HG03571 (cell line): Measurements from ENCODE around the gene FUT1.
"Not testable (repeated sequence)": the region's sequence is repeated elsewhere in the genome, so short reads cannot be mapped to it uniquely, and the experiment has no call there.

Experiments
- ATAC-seq: cut with Tn5 transposase; IDR thresholded peaks from one replicate; pipeline ENCODE4 v1.9.1; 2021; ENCODE audit not compliant: unreplicated experiment

Gene FUT1

DNA sequence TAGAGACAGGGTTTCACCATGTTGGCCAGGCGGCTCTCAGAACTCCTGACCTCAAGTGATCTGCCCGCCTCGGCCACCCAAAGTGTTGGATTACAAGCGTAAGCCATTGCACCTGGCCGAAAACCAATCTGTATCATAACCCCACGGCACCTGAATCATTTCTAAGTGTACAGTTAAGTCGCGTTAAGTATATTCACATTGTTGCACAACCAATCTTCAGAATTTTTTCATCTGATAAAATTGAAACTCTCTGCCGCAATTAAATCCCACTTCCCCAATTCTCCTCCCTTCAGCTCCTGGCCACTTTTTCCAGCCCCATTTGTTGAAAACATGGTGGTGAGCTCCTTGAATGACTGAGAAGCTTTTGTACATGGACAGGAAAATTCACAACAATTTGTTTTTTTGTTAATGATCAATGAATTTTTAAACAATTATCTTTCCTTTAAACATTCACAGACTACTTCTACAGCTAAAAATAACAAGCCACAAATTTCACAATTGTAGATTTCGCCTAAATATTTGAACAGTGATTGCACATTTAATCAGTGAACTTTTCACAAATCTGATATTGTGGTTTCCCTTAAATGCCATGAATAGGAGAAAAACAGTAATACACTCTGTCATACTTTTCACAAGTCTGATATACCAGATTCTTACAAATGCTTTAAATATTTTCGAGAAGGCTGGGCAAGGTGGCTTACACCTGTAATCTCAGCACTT, 16.7 kb upstream of the FUT1 start:
- no peak for ATAC-seq

DNA sequence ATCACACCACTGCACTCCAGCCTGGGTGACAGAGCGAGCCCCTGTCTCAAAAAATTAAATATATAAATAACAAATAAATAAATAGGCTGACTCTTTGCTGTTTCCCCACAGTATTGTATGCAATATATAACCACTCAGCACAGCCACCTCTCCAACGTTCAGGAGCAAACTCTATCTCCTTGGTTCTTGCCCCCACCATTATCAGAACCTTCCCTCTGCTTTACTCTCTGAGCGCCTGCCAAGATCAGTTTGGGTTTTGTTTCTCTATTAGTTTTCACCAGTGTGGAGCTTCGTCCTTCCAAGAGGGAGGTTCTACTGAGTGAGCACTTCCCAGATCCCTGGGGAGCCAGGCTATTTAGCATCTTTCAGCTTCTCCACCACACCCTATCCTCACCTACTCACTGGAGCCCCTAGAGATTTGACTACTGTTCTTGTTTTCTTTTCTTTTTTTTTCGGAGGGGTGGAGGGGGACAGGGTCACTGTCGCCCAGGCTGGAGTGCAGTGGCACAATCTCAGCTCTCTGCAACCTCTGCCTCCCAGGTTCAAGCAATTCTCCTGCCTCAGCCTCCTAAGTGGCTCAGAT, 15.8 kb upstream of the FUT1 start:
- not testable (repeated sequence) for ATAC-seq

DNA sequence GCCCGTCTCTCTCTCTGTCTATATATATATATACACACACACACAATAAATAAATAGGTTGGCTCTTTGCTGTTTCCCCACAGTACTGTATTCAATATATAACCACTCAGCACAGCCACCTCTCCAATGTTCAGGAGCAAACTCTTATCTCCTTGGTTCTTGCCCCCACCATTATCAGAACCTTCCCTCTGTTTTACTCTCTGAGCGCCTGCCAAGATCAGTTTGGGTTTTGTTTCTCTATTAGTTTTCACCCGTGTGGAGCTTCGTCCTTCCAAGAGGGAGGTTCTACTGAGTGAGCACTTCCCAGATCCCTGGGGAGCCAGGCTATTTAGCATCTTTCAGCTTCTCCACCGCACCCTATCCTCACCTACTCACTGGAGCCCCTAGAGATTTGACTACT, 13.4 kb upstream of the FUT1 start:
- not testable (repeated sequence) for ATAC-seq

- ATAC-seq: no peak
Observed at GRCh38 chr19:48760504-48761205, 8.2 kb upstream of the FUT1 start.

DNA sequence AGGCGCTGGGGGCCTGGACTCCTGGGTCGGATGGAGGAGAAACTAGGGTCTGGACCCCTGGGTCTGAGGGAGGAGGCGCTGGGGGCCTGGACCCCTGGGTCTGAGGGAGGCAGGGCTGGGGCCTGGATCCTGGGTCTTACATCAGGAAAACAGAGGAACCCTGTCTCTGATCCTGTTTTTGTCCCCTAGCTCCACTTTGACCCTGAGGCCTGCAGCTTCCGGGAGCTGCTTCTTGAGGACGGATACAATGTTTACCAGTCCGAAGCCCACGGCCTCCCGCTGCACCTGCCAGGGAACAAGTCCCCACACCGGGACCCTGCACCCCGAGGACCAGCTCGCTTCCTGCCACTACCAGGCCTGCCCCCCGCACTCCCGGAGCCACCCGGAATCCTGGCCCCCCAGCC, 5.3 kb upstream of the FUT1 start:
- no peak for ATAC-seq

DNA sequence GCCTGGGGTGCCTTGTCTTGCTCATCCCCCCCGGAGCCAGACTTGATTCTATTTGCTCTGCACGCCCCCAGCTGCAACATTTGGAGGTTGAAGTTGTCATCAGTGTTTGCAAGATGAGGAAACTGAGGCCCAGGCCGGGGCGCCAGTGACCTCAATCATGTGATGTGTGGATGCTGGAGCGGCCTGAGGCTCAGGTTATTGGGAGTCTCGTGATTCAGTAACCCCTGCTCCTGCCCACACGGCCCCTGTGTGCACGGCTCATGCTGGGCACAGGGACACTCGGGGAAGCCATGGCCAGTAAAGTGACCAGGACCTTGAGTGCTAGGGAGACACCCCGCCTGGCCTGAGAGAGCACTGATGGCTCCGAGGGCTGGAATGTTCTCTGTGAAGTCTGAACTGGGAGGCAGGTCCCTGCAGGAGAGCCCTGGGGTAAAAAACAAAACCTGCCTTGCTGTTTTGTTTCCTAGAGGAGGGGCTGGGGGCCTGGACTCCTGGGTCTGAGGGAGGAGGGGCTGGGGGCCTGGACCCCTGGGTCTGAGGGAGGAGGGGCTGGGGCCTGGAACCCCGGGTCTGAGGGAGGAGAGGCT, 4.7 kb upstream of the FUT1 start:
- no peak for ATAC-seq

- no peak for ATAC-seq
Observed at GRCh38 chr19:48756686-48757085, 4.2 kb upstream of the FUT1 start.

DNA sequence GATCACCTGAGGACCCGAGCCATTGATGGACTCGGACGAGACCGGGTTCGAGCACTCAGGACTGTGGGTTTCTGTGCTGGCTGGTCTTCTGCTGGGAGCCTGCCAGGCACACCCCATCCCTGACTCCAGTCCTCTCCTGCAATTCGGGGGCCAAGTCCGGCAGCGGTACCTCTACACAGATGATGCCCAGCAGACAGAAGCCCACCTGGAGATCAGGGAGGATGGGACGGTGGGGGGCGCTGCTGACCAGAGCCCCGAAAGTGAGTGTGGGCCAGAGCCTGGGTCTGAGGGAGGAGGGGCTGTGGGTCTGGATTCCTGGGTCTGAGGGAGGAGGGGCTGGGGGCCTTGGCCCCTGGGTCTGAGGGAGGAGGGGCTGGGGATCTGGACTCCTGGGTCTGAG, 3.8 kb upstream of the FUT1 start:
- no peak for ATAC-seq

DNA sequence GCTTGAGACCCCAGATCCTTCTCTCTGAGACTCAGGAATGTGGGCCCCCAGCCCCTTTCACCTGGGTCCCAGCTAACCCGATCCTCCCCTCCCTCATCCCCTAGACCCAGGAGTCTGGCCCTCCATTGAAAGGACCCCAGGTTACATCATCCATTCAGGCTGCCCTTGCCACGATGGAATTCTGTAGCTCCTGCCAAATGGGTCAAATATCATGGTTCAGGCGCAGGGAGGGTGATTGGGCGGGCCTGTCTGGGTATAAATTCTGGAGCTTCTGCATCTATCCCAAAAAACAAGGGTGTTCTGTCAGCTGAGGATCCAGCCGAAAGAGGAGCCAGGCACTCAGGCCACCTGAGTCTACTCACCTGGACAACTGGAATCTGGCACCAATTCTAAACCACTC, 3.3 kb upstream of the FUT1 start:
- no peak for ATAC-seq

GRCh38 chr19:48755084-48755641, 2.7 kb upstream of the FUT1 start, which contains the start of gene FGF21:
Gene FGF21, plus strand, starts transcription at chr19:48755524. Its CDS starts 713 bp downstream, at chr19:48756237.
- ATAC-seq: no peak

DNA sequence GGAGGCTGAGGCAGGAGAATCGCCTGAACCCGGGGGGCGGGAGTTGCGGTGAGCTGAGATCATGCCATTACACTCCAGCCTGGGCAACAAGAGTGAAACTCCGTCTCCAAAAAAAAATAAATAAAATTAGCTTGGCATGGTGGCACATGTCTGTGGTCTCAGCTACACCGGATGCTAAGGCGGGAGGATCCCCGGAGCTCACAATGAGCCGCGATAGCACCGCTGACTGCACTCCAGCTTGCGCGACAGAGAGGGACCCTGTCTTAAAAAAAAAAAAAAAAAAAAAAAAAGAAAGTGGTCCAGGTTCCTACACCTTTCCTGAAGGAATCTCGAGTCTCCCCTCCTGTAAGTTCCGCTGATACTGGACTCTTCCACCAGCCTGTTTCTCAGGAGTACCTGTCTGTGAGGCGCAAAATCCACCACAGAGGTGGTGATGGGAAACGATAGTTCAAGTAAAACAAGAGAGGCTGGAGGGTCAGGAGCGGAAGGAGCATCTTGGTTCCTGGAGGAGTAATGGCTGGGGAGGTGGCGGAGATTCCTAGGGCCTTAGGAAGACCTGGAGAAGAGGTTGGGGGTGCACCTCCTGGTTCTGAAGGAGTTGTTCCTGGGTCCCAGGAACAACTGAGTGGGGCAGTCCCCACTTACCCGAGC, 471 bp downstream of the FUT1 start:
- ATAC-seq: no peak

DNA sequence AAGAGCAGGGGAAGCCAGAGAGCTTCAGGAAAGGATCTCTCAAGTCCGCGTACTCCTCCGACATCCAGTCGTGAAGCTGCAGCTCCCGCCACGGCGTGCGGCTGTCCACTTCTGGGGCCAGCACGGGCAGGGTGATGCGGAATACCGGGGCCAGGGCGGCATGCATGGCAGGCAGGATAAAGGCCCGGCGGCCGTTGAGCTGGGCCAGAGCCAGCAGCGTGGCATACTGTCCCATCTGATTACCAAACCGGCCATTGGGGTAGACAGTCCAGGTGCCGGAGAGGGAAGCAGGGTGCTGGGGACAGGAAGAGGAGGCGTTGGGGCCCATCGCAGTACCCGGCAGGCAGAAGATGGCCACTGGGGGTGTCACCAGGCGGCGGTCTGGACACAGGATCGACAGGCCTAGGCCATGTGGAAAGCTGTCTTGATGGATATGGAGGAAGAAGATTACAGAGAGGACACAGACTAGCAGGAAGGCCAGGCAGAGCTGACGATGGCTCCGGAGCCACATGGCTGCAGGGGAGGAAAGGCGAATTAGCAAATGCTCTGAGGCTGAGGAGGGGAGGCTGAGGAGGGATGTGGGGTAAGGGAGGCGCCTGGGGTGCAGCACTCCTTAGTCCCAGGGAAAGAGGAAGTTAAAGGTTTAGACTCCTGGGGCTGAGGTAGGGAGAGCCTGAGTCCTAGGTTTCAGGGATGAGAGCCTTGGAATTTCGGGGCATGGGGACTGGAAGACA, 1.5 kb downstream of the FUT1 start:
- ATAC-seq: no peak

GRCh38 chr19:48750351-48750750, 2.1 kb downstream of the FUT1 start:
- no peak for ATAC-seq

DNA sequence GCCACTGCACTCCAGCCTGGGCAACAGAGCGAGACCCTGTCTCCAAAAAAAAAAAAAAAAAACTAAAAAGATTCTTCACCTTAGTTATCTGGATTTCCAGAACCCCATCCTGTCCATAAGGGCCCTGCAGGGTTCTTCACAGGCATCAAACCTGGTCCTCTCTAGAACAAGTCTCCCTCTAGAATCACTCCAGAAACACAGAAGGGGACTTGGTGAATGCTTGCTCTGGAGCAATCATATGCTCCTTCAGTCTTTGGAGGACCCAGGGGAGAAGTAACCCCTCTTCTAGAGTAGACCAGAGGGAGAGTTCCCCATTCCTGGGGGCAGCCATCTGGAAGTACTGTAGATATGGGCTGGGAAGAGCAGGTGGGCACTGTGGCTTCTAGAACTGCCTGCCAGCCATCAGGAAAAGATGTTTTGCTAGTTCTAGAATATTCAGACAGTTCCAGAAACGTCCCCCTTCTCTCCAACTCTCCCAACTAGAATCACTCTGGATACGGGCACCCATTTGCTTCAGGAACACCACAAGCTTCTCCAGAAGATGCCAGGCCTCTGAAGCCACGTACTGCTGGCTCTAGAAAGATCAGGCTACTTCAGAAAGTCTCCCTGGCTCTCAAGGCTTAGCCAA, 2.8 kb downstream of the FUT1 start:
- no peak for ATAC-seq

- no peak for ATAC-seq
Observed at GRCh38 chr19:48746738-48747575, 5.5 kb downstream of the FUT1 start, which contains the start of gene IZUMO1. Gene IZUMO1, minus strand, starts transcription at chr19:48746909. Its CDS starts 1,050 bp downstream, at chr19:48745859.

- no peak for ATAC-seq
Observed at GRCh38 chr19:48746110-48746509, 6.3 kb downstream of the FUT1 start.

GRCh38 chr19:48745208-48745995, 7.0 kb downstream of the FUT1 start:
- ATAC-seq: no peak

GRCh38 chr19:48742096-48742495, 10.3 kb downstream of the FUT1 start:
- ATAC-seq: no peak
